CD4-positive, alpha-beta memory T cell (primary cell): ENCODE results near the gene NKX1-2. TPM values are rescaled to one million over a fixed set of nuclear protein-coding genes. Genes with fewer than 3 reads are reported as not detected.

Source experiments
- CTCF ChIA-PET: fragments of 350-600 bp; sonication (Branson Sonifier 250); formaldehyde crosslinking; loops from one replicate; lab custom pipeline; 2021; ENCODE audit warnings: inconsistent platforms; ENCODE audit not compliant: partially characterized antibody; lab: Charles Lee
- POLR2A ChIA-PET: fragments of 350-600 bp; sonication (Branson Sonifier 250); formaldehyde crosslinking; loops from one replicate; lab custom pipeline; 2021; ENCODE audit not compliant: partially characterized antibody; lab: Charles Lee
- DNase-seq, 5 donors: peaks; one replicate each; pipeline versions ENCODE4 v3.0.0 to v3.0.0-alpha.2; 2020 to 2022; ENCODE audit warnings: mixed read lengths in 1 of 5
- H3K27ac ChIP-seq: one replicate; pipeline ENCODE4 v1.7.0; 2013; ENCODE audit warnings: low read depth, low read length
- H3K27me3 ChIP-seq: 2 replicates; pipeline ENCODE4 v1.7.0; 2013; ENCODE audit warnings: mild to moderate bottlenecking, low read length, moderate library complexity; ENCODE audit not compliant: insufficient read depth
- H3K36me3 ChIP-seq: 2 replicates; pipeline ENCODE4 v1.7.0; 2013; ENCODE audit warnings: mild to moderate bottlenecking, low read length, moderate library complexity; ENCODE audit not compliant: insufficient read depth
- H3K4me1 ChIP-seq: 2 replicates; pipeline ENCODE4 v1.7.0; 2013; ENCODE audit warnings: mild to moderate bottlenecking, low read length, moderate library complexity; ENCODE audit not compliant: insufficient read depth
- H3K4me3 ChIP-seq, 2 donors: one replicate each; pipeline ENCODE4 v1.7.0; 2013; ENCODE audit warnings: low read length in 2 of 2, mild to moderate bottlenecking in 1 of 2
- H3K9me3 ChIP-seq, 2 donors: one replicate each; pipeline ENCODE4 v1.7.0; 2013; ENCODE audit warnings: low read length in 2 of 2, control low read depth in 1 of 2; ENCODE audit not compliant: control insufficient read depth in 1 of 2
- H3K27ac Mint-ChIP-seq, 7 donors: one replicate each; pipeline ENCODE4 v1.8.0; 2020 to 2021; ENCODE audit warnings: mixed read lengths in 7 of 7, mild to moderate bottlenecking in 6 of 7, inconsistent platforms in 3 of 7, moderate library complexity in 3 of 7
- H3K27me3 Mint-ChIP-seq, 2 donors: one replicate each; pipeline ENCODE4 v1.8.0; 2020 to 2021; ENCODE audit warnings: mixed read lengths in 2 of 2
- H3K36me3 Mint-ChIP-seq, 2 donors: one replicate each; pipeline ENCODE4 v1.8.0; 2020 to 2021; ENCODE audit warnings: mixed read lengths in 2 of 2, inconsistent platforms in 1 of 2, mild to moderate bottlenecking in 1 of 2
- H3K4me1 Mint-ChIP-seq, 4 donors: one replicate each; pipeline ENCODE4 v1.8.0; 2020 to 2021; ENCODE audit warnings: mixed read lengths in 4 of 4, mild to moderate bottlenecking in 1 of 4
- H3K4me3 Mint-ChIP-seq, 8 donors: one replicate each; pipeline ENCODE4 v1.8.0; 2020 to 2021; ENCODE audit warnings: mixed read lengths in 8 of 8, mild to moderate bottlenecking in 7 of 8, moderate library complexity in 6 of 8, inconsistent platforms in 3 of 8
- H3K9me3 Mint-ChIP-seq, 8 donors: one replicate each; pipeline ENCODE4 v1.8.0; 2020 to 2021; ENCODE audit warnings: mixed read lengths in 8 of 8, mild to moderate bottlenecking in 5 of 8, inconsistent platforms in 3 of 8, moderate library complexity in 1 of 8
- intact Hi-C: fragments of 100-400 bp; cut with micrococcal nuclease; formaldehyde crosslinking; loops from one replicate; pipeline ENCODE4 v1.15.1; 2023
- polyA plus RNA-seq, 2 donors: library from polyadenylated mRNA; unstranded; fragments of 300-500 nt; fragmentation: Illumina TruSeq; gene quantifications; one replicate each; pipeline ENCODE4 v1.2.3, GENCODE V29; 2021
- total RNA-seq, 2 experiments: library from RNA; stranded (reverse); gene quantifications; one replicate each; pipeline ENCODE4 v1.2.3, GENCODE V29; 2021

The NKX1-2 gene
- total and polyA plus RNA-seq, 4 experiments from 2014 or later: not detected

- POLR2A ChIA-PET: no interaction called here
- Mint-ChIP-seq H3K27ac (peak overlapping the region in 5 of 7 donors; percentile 17 to 57 (median 37)), H3K36me3 (peaks cover 9 to 16% of the 10 kb centered on the region in 2 donors), H3K4me3 (peak overlapping the region in 7 of 8 donors; percentile 32 to 75 (median 61)), H3K4me1 (peaks cover 1 to 14% (median 3%) of the 10 kb centered on the region in 4 donors), H3K9me3 (no peaks in the 10 kb centered on the region), H3K27me3 (no peaks in the 10 kb centered on the region)
- no peaks in the 10 kb centered on the region for H3K9me3 ChIP-seq
- intact Hi-C loops: no loop called here
- no peak overlapping the region for H3K27ac ChIP-seq
- no peak for DNase-seq
- CTCF ChIA-PET: no interaction called here
- H3K27me3 ChIP-seq: no peaks in the 10 kb centered on the region
- H3K36me3 ChIP-seq: no peaks in the 10 kb centered on the region
- H3K4me3 ChIP-seq: no peak overlapping the region
- H3K4me1 ChIP-seq: peaks cover 4% of the 10 kb centered on the region
Observed at GRCh38 chr10:124494046-124494807, 44.4 kb upstream of the NKX1-2 start.

- CTCF ChIA-PET: no interaction called here
- Mint-ChIP-seq H3K27me3 (no peaks in the 10 kb centered on the region), H3K4me3 (no peak overlapping the region), H3K36me3 (peaks cover 17 to 23% of the 10 kb centered on the region in 2 donors), H3K27ac (peak overlapping the region in 2 of 7 donors; percentile 42 to 46), H3K4me1 (peaks cover 1 to 14% (median 3%) of the 10 kb centered on the region in 4 donors), H3K9me3 (no peaks in the 10 kb centered on the region)
- Histone ChIP-seq H3K9me3 (no peaks in the 10 kb centered on the region), H3K27me3 (no peaks in the 10 kb centered on the region), H3K4me3 (no peak overlapping the region), H3K4me1 (peaks cover 4% of the 10 kb centered on the region), H3K36me3 (no peaks in the 10 kb centered on the region), H3K27ac (no peak overlapping the region)
- POLR2A ChIA-PET: interaction anchor here (0.8 kb wide), 1 partner anchor 32 kb away, joined by 3 read pairs; the partner anchor contains the start of gene LHPP
- intact Hi-C loops: no loop called here
- DNase-seq: no peak
Observed at GRCh38 chr10:124493214-124493882, 43.5 kb upstream of the NKX1-2 start.

DNA sequence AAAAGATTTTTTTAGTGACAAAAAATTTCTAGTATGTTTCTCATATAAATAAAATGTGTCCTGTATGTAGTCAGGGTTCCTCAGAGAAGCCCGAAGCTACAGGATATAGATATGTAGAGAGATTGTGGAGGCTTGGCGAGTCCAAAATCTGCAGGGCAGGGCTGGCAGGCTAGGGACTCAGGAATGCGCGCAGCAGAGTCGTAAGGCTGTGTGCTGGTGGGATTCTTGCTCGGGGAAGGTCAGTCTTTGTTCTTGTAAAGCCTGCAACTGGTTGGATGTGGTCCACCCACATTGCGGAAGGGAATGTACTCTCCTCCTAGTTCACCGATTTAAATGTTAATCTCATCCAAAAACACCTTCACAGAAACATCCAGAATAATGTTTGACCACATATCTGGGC is 42.4 kb upstream of the NKX1-2 start:
- Mint-ChIP-seq H3K4me1 (peaks cover 1 to 14% (median 3%) of the 10 kb centered on the region in 4 donors), H3K9me3 (peaks cover 0 to 3% (median 0%) of the 10 kb centered on the region in 8 donors), H3K36me3 (peaks cover 21 to 24% of the 10 kb centered on the region in 2 donors), H3K27ac (peak overlapping the region in 1 of 7 donors; percentile 4), H3K27me3 (no peaks in the 10 kb centered on the region), H3K4me3 (no peak overlapping the region)
- Histone ChIP-seq H3K9me3 (no peaks in the 10 kb centered on the region), H3K36me3 (no peaks in the 10 kb centered on the region), H3K27ac (no peak overlapping the region), H3K27me3 (no peaks in the 10 kb centered on the region), H3K4me1 (peaks cover 4% of the 10 kb centered on the region), H3K4me3 (no peak overlapping the region)
- intact Hi-C loops: no loop called here
- no peak for DNase-seq
- ChIA-PET CTCF (interaction anchor here (0.9 kb wide), 1 partner anchor 20 kb away, joined by 3 read pairs; no protein-coding TSS in a partner anchor), POLR2A (interaction anchor here (0.8 kb wide), 1 partner anchor 31 kb away, joined by 3 read pairs; the partner anchor contains the start of gene LHPP)

DNA sequence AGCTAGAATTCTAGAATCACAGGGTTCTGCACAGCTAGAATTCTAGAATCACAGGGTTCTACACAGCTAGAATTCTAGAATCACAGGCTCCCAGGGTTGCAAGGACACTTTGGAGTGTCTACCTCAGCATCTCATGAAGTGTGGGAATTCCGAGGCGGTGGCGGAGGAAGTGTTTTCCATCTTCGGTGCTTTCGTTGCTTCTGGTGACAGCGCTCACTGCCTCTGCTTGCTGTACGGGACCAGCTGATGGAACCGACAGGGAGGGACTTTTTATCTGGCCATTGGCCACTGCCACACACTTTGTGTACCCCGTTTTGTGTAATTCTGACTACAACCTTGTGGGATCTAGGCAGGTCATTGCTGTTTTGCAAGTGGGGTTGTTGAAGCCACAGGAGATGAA is 41.3 kb upstream of the NKX1-2 start:
- Mint-ChIP-seq H3K27ac (no peak overlapping the region), H3K27me3 (no peaks in the 10 kb centered on the region), H3K9me3 (peaks cover 0 to 8% (median 0%) of the 10 kb centered on the region in 8 donors), H3K36me3 (peaks cover 22 to 35% of the 10 kb centered on the region in 2 donors), H3K4me1 (peaks cover 1 to 14% (median 3%) of the 10 kb centered on the region in 4 donors), H3K4me3 (no peak overlapping the region)
- CTCF ChIA-PET: no interaction called here
- H3K36me3 ChIP-seq: no peaks in the 10 kb centered on the region
- H3K9me3 ChIP-seq: no peaks in the 10 kb centered on the region
- H3K27me3 ChIP-seq: no peaks in the 10 kb centered on the region
- H3K4me1 ChIP-seq: peaks cover 4% of the 10 kb centered on the region
- H3K4me3 ChIP-seq: no peak overlapping the region
- intact Hi-C loops: no loop called here
- DNase-seq: no peak
- H3K27ac ChIP-seq: no peak overlapping the region
- POLR2A ChIA-PET: no interaction called here

GRCh38 chr10:124486635-124487034 is 36.8 kb upstream of the NKX1-2 start:
- no peak overlapping the region for H3K27ac ChIP-seq
- H3K36me3 ChIP-seq: no peaks in the 10 kb centered on the region
- H3K27me3 ChIP-seq: no peaks in the 10 kb centered on the region
- Mint-ChIP-seq H3K36me3 (peaks cover 20 to 39% of the 10 kb centered on the region in 2 donors), H3K9me3 (peaks cover 0 to 8% (median 0%) of the 10 kb centered on the region in 8 donors), H3K27me3 (no peaks in the 10 kb centered on the region), H3K4me3 (no peak overlapping the region), H3K27ac (no peak overlapping the region), H3K4me1 (no peaks in the 10 kb centered on the region)
- ChIA-PET POLR2A (no interaction called here), CTCF (no interaction called here)
- intact Hi-C loops: no loop called here
- H3K9me3 ChIP-seq: no peaks in the 10 kb centered on the region
- DNase-seq: no peak
- H3K4me3 ChIP-seq: no peak overlapping the region
- H3K4me1 ChIP-seq: no peaks in the 10 kb centered on the region

DNA sequence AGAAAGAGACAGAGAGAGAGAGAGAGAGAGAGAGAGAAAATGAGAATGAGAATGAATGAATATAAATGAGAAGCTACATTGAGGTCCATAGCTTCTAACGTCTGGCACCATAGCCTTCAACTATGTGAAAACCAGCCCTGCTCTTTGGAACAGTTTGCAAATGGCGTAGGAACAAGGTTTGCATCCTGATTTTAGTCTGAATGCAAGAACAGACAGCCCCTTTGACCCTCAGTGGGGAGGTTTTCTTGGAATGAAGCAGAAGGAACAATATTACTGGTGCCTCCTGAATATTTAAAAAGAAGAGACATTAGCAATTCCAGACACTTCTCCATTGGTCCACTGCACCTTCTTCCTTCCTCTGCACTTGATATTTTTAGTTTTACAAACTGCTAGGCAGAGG is 34.8 kb upstream of the NKX1-2 start:
- H3K4me1 ChIP-seq: no peaks in the 10 kb centered on the region
- no peak for DNase-seq
- no peak overlapping the region for H3K27ac ChIP-seq
- H3K4me3 Mint-ChIP-seq: no peak overlapping the region
- ChIA-PET CTCF (interaction anchor here (1.4 kb wide), 1 partner anchor 46 kb away, joined by 3 read pairs; no protein-coding TSS in a partner anchor), POLR2A (no interaction called here)
- no peaks in the 10 kb centered on the region for H3K9me3 ChIP-seq
- peaks cover 13 to 30% of the 10 kb centered on the region in 2 donors for H3K36me3 Mint-ChIP-seq
- no peaks in the 10 kb centered on the region for H3K27me3 Mint-ChIP-seq
- peaks cover 0 to 8% (median 0%) of the 10 kb centered on the region in 8 donors for H3K9me3 Mint-ChIP-seq
- H3K4me1 Mint-ChIP-seq: no peaks in the 10 kb centered on the region
- no peaks in the 10 kb centered on the region for H3K36me3 ChIP-seq
- no peaks in the 10 kb centered on the region for H3K27me3 ChIP-seq
- intact Hi-C loops: no loop called here
- H3K4me3 ChIP-seq: no peak overlapping the region
- peak overlapping the region in 1 of 7 donors; percentile 32 for H3K27ac Mint-ChIP-seq

- Histone ChIP-seq H3K4me1 (no peaks in the 10 kb centered on the region), H3K9me3 (no peaks in the 10 kb centered on the region), H3K4me3 (no peak overlapping the region), H3K36me3 (no peaks in the 10 kb centered on the region), H3K27me3 (no peaks in the 10 kb centered on the region), H3K27ac (no peak overlapping the region)
- intact Hi-C loops: no loop called here
- CTCF ChIA-PET: interaction anchor here (1.4 kb wide), 1 partner anchor 47 kb away, joined by 3 read pairs; no protein-coding TSS in a partner anchor
- H3K4me1 Mint-ChIP-seq: no peaks in the 10 kb centered on the region
- peak overlapping the region in 1 of 7 donors; percentile 32 for H3K27ac Mint-ChIP-seq
- no peak overlapping the region for H3K4me3 Mint-ChIP-seq
- peaks cover 0 to 8% (median 0%) of the 10 kb centered on the region in 8 donors for H3K9me3 Mint-ChIP-seq
- POLR2A ChIA-PET: interaction anchor here (0.7 kb wide), 1 partner anchor 461 kb away, joined by 3 read pairs; no protein-coding TSS in a partner anchor
- peaks cover 13 to 29% of the 10 kb centered on the region in 2 donors for H3K36me3 Mint-ChIP-seq
- H3K27me3 Mint-ChIP-seq: no peaks in the 10 kb centered on the region
- DNase-seq: no peak
Observed at GRCh38 chr10:124484031-124484430, 34.2 kb upstream of the NKX1-2 start.
